ENCODE results near the gene MDC1. TPM values are rescaled to one million over a fixed set of nuclear protein-coding genes. Genes with fewer than 3 reads are reported as not detected.
A peak's percentile ranks its signal among the peaks of the same experiment; 100 is the strongest.

The MDC1 gene
- total and polyA plus RNA-seq, 2 of the 13 experiments (the other 11 are each of a cell fraction or from before 2014, with no cell fraction given): 8.4 to 14.0 TPM

DNA sequence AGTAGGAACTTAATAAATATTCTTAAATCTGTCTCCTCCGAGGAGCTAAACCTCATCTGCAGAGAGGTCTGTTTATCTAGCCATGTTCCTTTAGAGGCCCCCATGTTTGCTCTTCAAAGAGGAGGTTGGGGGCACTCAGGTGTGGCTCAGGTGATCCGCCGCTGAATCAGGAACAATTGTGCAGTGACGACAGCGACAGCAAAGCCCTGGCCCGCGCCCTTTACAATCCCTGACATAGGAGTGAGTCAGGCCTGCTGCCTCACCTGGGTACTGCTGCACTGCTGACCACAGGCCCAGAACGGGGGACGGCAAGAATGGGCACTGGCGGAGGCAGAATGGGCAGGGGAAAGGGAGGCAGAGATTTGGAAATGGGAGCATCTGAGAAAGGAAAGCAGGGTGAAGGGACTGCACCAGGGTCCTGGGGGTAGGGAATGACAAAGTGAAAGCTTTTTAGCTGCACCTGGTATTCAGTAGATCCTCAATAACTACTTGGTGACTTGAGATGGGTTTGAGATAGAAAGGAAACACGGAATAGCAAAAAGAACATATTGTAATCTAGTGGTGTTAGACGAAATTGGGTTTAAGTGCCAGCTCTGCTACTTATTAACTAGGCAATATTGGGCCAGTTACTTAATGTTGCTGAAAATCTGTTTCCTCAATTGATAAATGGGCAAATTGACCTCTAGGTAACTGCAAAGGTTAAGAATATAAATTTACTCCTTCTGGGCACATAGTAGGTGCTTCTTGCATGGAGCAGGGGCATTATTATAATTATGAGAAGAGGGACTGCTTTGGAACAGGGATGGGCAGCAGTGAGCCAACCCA, 32.7 kb upstream of the MDC1 start (continued):
- TF ChIP-seq ARID4A (CRISPR knock-in tag; IDR thresholded peaks at IDR 0.05; ENCODE audit: borderline replicate concordance) (no peak; the same call in 1 of the 2 replicates), ZNF782 (CRISPR knock-in tag; IDR thresholded peaks at IDR 0.05; ENCODE audit: borderline replicate concordance) (no peak), LCORL (IDR thresholded peaks at IDR 0.05) (no peak), LCORL (CRISPR knock-in tag; IDR thresholded peaks at IDR 0.05) (no peak), PHF8 (CRISPR knock-in tag; IDR thresholded peaks at IDR 0.05) (0 out of 2 replicates have a peak, but pooled peaks have one; percentile 42), HNRNPK (IDR thresholded peaks at IDR 0.05; ENCODE audit: low read depth, low read length, poor library complexity, severe bottlenecking) (no peak), ZNF275 (CRISPR knock-in tag; IDR thresholded peaks at IDR 0.05; ENCODE audit: borderline replicate concordance) (no peak), EZH2 (conservative IDR thresholded peaks at IDR 0.05; ENCODE audit: low read depth, low read length) (no peak), ZNF263 (CRISPR knock-in tag; IDR thresholded peaks at IDR 0.05) (no peak), ZKSCAN1 (IDR thresholded peaks at IDR 0.05; ENCODE audit: low read length) (peak; percentile 76; the same call in 1 of the 2 replicates), SP140L (CRISPR knock-in tag; IDR thresholded peaks at IDR 0.05; ENCODE audit: borderline replicate concordance) (no peak), NCOR1 (IDR thresholded peaks at IDR 0.05; ENCODE audit: borderline replicate concordance, low read length) (0 out of 2 replicates have a peak, but pooled peaks have one; percentile 33), SOX6 (IDR thresholded peaks at IDR 0.05) (no peak), SOX6 (CRISPR knock-in tag; IDR thresholded peaks at IDR 0.05) (peak; percentile 34; the same call in 1 of the 2 replicates), ZNF317 (CRISPR knock-in tag; IDR thresholded peaks at IDR 0.05) (no peak), CREB1 (IDR thresholded peaks at IDR 0.05) (peak; percentile 42; the same call in 1 of the 2 replicates), CREB1 (CRISPR knock-in tag; IDR thresholded peaks at IDR 0.05) (no peak), GMEB1 (CRISPR knock-in tag; IDR thresholded peaks at IDR 0.05; ENCODE audit: borderline replicate concordance) (no peak), MED1 (CRISPR knock-in tag; IDR thresholded peaks at IDR 0.05) (peak; percentile 59), HIVEP1 (CRISPR knock-in tag; IDR thresholded peaks at IDR 0.05) (no peak)

All from HepG2 (cell line).